ENCODE results near the gene KCNS1.

Gene KCNS1

GRCh38 chr20:45114465-45115385 is 13.8 kb upstream of the KCNS1 start, which contains the start of gene WFDC5:
Gene WFDC5 (minus strand): TSS chr20:45115174. CDS start chr20:45115083, 91 bp downstream.
- no peak for DNase-seq (ENCODE audit: low read depth)

GRCh38 chr20:45113865-45114264 is 12.9 kb upstream of the KCNS1 start:
- TF ChIP-seq CTCF (IDR thresholded peaks at IDR 0.05; ENCODE audit: low read length, missing control alignments) = no peak
- H3K4me3 ChIP-seq (replicated peaks; ENCODE audit: low read depth, low read length) = no peak overlapping the region
- DNase-seq (ENCODE audit: low read depth) = no peak

More at GRCh38 chr20:45114465-45115385, 13.8 kb upstream of the KCNS1 start, which contains the start of gene WFDC5:
- no peak for TF ChIP-seq CTCF (IDR thresholded peaks at IDR 0.05; ENCODE audit: low read length, missing control alignments)
- no peak within 1 kb of the TSS for H3K4me3 ChIP-seq (replicated peaks; ENCODE audit: low read depth, low read length)

GRCh38 chr20:45112754-45113153 is 11.8 kb upstream of the KCNS1 start:
- no peak overlapping the region for H3K4me3 ChIP-seq (replicated peaks; ENCODE audit: low read depth, low read length)
- no peak for DNase-seq (ENCODE audit: low read depth)

GRCh38 chr20:45111799-45112471 is 11.0 kb upstream of the KCNS1 start:
- peak; percentile 45 for TF ChIP-seq CTCF (IDR thresholded peaks at IDR 0.05; ENCODE audit: low read length, missing control alignments)
- no peak overlapping the region for H3K4me3 ChIP-seq (replicated peaks; ENCODE audit: low read depth, low read length)
- peak; percentile 24 for DNase-seq (ENCODE audit: low read depth)

More at GRCh38 chr20:45112754-45113153, 11.8 kb upstream of the KCNS1 start:
- no peak for TF ChIP-seq CTCF (IDR thresholded peaks at IDR 0.05; ENCODE audit: low read length, missing control alignments)

- H3K4me3 ChIP-seq (replicated peaks; ENCODE audit: low read depth, low read length) = no peak overlapping the region
- no peak for TF ChIP-seq CTCF (IDR thresholded peaks at IDR 0.05; ENCODE audit: low read length, missing control alignments)
- no peak for DNase-seq (ENCODE audit: low read depth)
Measured at GRCh38 chr20:45111285-45111684, 10.4 kb upstream of the KCNS1 start.

GRCh38 chr20:45110301-45110700 is 9.4 kb upstream of the KCNS1 start:
- no peak overlapping the region for H3K4me3 ChIP-seq (replicated peaks; ENCODE audit: low read depth, low read length)

More at GRCh38 chr20:45110301-45110700, 9.4 kb upstream of the KCNS1 start:
- DNase-seq (ENCODE audit: low read depth) = no peak
- no peak for TF ChIP-seq CTCF (IDR thresholded peaks at IDR 0.05; ENCODE audit: low read length, missing control alignments)

Data from fibroblast of pulmonary artery (primary cell).